Activated T-cell treated with anti-CD3 and anti-CD28 coated beads for 4 hours (primary cell): Measurements from ENCODE around the gene SNCB.

Experiments
- DNase-seq: peaks from one replicate; pipeline ENCODE4 v3.0.0-alpha.2; 2020

Gene SNCB

GRCh38 chr5:176629853-176630680 is at the start of gene SNCB, which contains the start of gene EIF4E1B:
Gene SNCB, minus strand, starts transcription at chr5:176630534. Its CDS starts 880 bp downstream, at chr5:176629654.
Gene EIF4E1B, plus strand, starts transcription at chr5:176630675. Its CDS starts 12,113 bp downstream, at chr5:176642788.
- no peak for DNase-seq

- no peak for DNase-seq
Measured at GRCh38 chr5:176679365-176680225, 49.3 kb upstream of the SNCB start.

GRCh38 chr5:176678584-176678983 is 48.2 kb upstream of the SNCB start:
- DNase-seq: no peak

- no peak for DNase-seq
Measured at GRCh38 chr5:176677209-176677939, 47.0 kb upstream of the SNCB start.

- no peak for DNase-seq
Measured at GRCh38 chr5:176676361-176676824, 46.1 kb upstream of the SNCB start.

- no peak for DNase-seq
Measured at GRCh38 chr5:176675676-176676360, 45.5 kb upstream of the SNCB start.

GRCh38 chr5:176674799-176675198 is 44.5 kb upstream of the SNCB start:
- no peak for DNase-seq

- no peak for DNase-seq
Measured at GRCh38 chr5:176673651-176674583, 43.6 kb upstream of the SNCB start.

- DNase-seq: no peak
Measured at GRCh38 chr5:176671890-176672747, 41.8 kb upstream of the SNCB start.

GRCh38 chr5:176671399-176671798 is 41.1 kb upstream of the SNCB start:
- DNase-seq: no peak

GRCh38 chr5:176670449-176670848 is 40.1 kb upstream of the SNCB start:
- no peak for DNase-seq

GRCh38 chr5:176667637-176668036 is 37.3 kb upstream of the SNCB start:
- DNase-seq: no peak

GRCh38 chr5:176665517-176665916 is 35.2 kb upstream of the SNCB start:
- DNase-seq: no peak

- DNase-seq: no peak
Measured at GRCh38 chr5:176664886-176665285, 34.6 kb upstream of the SNCB start.

- no peak for DNase-seq
Measured at GRCh38 chr5:176664479-176664878, 34.1 kb upstream of the SNCB start.

GRCh38 chr5:176663566-176663965 is 33.2 kb upstream of the SNCB start:
- DNase-seq: no peak

GRCh38 chr5:176662371-176663333 is 32.3 kb upstream of the SNCB start:
- DNase-seq: no peak

- no peak for DNase-seq
Measured at GRCh38 chr5:176661676-176662075, 31.3 kb upstream of the SNCB start.
